Erythroblast (primary cell): Measurements from ENCODE around the gene AGBL4.

Experiments
- GATA1 ChIP-seq: IDR thresholded peaks from 2 replicates; pipeline ENCODE4 v1.6.1; 2011; ENCODE audit warnings: low read depth, mild to moderate bottlenecking, control low read depth, low read length, moderate library complexity
- POLR2A ChIP-seq: IDR thresholded peaks from 2 replicates; pipeline ENCODE4 v1.6.1; 2011; ENCODE audit warnings: mild to moderate bottlenecking, low read length

DNA sequence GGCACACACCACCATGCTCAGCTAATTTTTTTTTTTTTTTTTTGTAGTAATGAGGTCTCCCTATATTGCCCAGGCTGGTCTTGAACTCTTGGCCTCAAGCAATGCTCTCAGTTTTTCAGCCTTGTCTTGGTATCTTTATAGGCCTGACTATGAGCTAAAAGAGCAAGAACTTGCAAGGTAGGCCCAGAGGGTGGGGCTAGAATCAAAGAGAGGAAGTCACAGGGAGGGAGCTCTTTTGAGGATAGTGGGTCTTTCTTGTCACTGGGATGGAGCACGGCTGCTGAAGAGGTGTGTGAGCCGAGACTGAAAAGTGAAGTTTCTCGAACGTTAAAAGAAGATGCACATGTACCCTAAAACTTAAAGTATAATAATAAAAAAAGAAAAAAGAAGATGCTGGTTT lies 987.1 kb downstream of the AGBL4 start:
- TF ChIP-seq POLR2A (no peak), GATA1 (no peak)
